Ishikawa (cell line): ENCODE results near the gene SLC25A31.

Experiments
- CREB1 ChIP-seq: IDR thresholded peaks from 2 replicates; pipeline ENCODE4 v1.6.1; 2012; ENCODE audit warnings: low read depth
- EGR1 ChIP-seq: IDR thresholded peaks from 2 replicates; pipeline ENCODE4 v1.6.1; 2012
- EP300 ChIP-seq: IDR thresholded peaks from 2 replicates; pipeline ENCODE4 v1.6.1; 2012; ENCODE audit warnings: borderline replicate concordance
- FOXM1 ChIP-seq: IDR thresholded peaks from 2 replicates; pipeline ENCODE4 v1.6.1; 2012; ENCODE audit warnings: low read depth, borderline replicate concordance
- NFIC ChIP-seq: IDR thresholded peaks from 2 replicates; pipeline ENCODE4 v1.6.1; 2012
- REST ChIP-seq: IDR thresholded peaks from 2 replicates; pipeline ENCODE4 v1.6.1; 2012; ENCODE audit warnings: low read depth, mild to moderate bottlenecking
- TAF1 ChIP-seq: IDR thresholded peaks from 2 replicates; pipeline ENCODE4 v1.6.1; 2012; ENCODE audit warnings: low read depth, mild to moderate bottlenecking
- TCF12 ChIP-seq: IDR thresholded peaks from 2 replicates; pipeline ENCODE4 v1.6.1; 2012; ENCODE audit warnings: low read depth
- USF1 ChIP-seq: IDR thresholded peaks from 2 replicates; pipeline ENCODE4 v1.6.1; 2012
- ZBTB7A ChIP-seq: IDR thresholded peaks from 2 replicates; pipeline ENCODE4 v1.6.1; 2012; ENCODE audit warnings: low read depth

- TF ChIP-seq ZBTB7A (no peak), TAF1 (no peak), NFIC (no peak), REST (no peak), CREB1 (no peak), FOXM1 (no peak), USF1 (no peak), EGR1 (no peak), EP300 (no peak), TCF12 (no peak)
These were observed 42.8 kb downstream of the SLC25A31 start for GRCh38 chr4:127772769-127773671.
